Measurements from ENCODE around the gene DGKG. TPM values are rescaled to one million over a fixed set of nuclear protein-coding genes. Genes with fewer than 3 reads are reported as not detected.

The DGKG gene
- polyA plus RNA-seq, 4 donors = 0.19 to 4.0 (median 0.92) TPM

DNA sequence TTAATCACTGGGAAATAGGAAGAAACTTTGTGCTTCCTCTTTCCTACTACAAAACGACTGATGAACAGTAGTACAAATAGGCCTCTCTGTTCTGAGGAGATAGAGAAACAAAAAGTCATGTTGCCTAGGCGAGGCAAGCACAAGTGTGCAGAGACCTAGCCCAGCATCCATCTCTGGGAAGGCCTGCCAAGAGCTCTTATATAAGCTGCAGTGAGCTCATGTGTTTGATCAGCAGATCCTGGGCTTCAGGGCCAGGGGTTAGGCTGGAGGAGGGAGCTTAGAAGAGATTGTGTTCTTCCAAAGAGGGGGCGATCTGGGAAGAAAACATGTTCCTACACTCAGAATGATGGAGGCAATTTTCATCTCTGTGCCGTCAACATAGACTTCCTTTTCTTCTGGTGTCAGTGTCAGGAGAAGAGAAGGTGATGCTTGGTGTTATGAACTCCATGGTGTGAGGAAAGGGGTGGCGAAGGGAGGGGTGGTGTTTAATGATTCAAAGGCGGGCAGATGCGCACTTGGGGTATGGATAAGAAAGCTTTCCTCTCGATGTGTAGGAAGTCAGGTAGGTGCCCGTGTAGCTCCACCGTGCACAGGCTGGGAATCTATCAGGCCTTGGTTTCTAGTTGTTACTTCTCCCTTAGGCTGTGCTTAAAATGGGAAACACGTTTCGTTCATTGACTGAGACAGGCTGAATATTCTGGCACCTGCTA, 223.6 kb downstream of the DGKG start:
- Histone ChIP-seq H3K9me3 (ENCODE audit: control insufficient read depth in 2 of 2, insufficient read depth in 1 of 2, low read depth in 1 of 2, low read length in 1 of 2) (no peaks in the 10 kb centered on the region), H3K4me1 (ENCODE audit: control insufficient read depth in 3 of 3, insufficient read depth in 2 of 3, low read depth in 1 of 3, low read length in 2 of 3) (no peaks in the 10 kb centered on the region), H3K36me3 (ENCODE audit: control insufficient read depth in 3 of 3, insufficient read depth in 2 of 3, low read depth in 1 of 3, low read length in 3 of 3) (no peaks in the 10 kb centered on the region), H3K27ac (ENCODE audit: low read depth in 1 of 3, low read length in 2 of 3) (no peak overlapping the region), H3K27me3 (ENCODE audit: control insufficient read depth in 3 of 3, insufficient read depth in 3 of 3, low read length in 3 of 3) (peaks cover 0 to 2% (median 0%) of the 10 kb centered on the region in 3 donors), H3K4me3 (ENCODE audit: low read depth in 1 of 3, low read length in 3 of 3) (no peak overlapping the region)
- FAIRE-seq (no peak), DNase-seq (no peak)
- WGBS, 3 donors = 80 to 83% (median 83%) methylated on average over 12 of the region's 12 CpGs

DNA sequence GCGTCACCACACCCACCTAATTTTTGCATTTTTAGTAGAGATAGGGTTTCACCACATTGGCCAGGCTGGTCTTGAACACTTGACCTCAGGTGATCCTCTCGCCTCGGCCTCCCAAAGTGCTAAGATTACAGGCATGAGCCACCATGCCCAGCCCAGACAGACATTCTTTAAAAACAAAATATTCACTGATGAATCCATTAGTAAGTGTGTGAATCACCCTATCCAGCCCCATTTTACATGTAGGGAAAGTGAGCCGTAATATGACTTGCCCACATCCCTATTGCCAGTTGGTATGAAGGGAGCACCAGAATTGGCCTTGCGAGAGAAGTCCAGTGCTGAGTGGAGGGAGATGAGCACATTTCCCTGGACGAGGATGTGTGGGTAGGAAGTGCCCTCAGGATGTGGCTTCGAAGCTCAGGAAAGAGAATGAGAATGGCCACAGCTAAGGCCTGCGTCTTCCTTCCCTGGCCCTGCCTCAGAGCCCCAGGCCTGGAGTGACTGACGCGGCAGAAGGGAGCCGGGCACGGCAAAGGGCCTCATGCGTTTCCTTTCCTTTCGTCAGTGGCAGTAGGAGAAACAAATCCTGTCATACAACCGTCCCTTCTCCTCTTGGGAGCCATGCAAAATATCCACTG, 224.9 kb downstream of the DGKG start:
- Histone ChIP-seq H3K4me1 (ENCODE audit: control insufficient read depth in 3 of 3, insufficient read depth in 2 of 3, low read depth in 1 of 3, low read length in 2 of 3) (no peaks in the 10 kb centered on the region), H3K36me3 (ENCODE audit: control insufficient read depth in 3 of 3, insufficient read depth in 2 of 3, low read depth in 1 of 3, low read length in 3 of 3) (no peaks in the 10 kb centered on the region), H3K27me3 (ENCODE audit: control insufficient read depth in 3 of 3, insufficient read depth in 3 of 3, low read length in 3 of 3) (no peaks in the 10 kb centered on the region), H3K9me3 (ENCODE audit: control insufficient read depth in 2 of 2, insufficient read depth in 1 of 2, low read depth in 1 of 2, low read length in 1 of 2) (no peaks in the 10 kb centered on the region), H3K4me3 (ENCODE audit: low read depth in 1 of 3, low read length in 3 of 3) (no peak overlapping the region), H3K27ac (ENCODE audit: low read depth in 1 of 3, low read length in 2 of 3) (no peak overlapping the region)
- WGBS, 3 donors = 86 to 88% (median 87%) methylated on average over 15 of the region's 15 CpGs
- no peak for FAIRE-seq
- no peak for DNase-seq

GRCh38 chr3:186133980-186134379, 228.1 kb downstream of the DGKG start:
- Histone ChIP-seq H3K4me1 (ENCODE audit: control insufficient read depth in 3 of 3, insufficient read depth in 2 of 3, low read depth in 1 of 3, low read length in 2 of 3) (no peaks in the 10 kb centered on the region), H3K27me3 (ENCODE audit: control insufficient read depth in 3 of 3, insufficient read depth in 3 of 3, low read length in 3 of 3) (peaks cover 0 to 3% (median 0%) of the 10 kb centered on the region in 3 donors), H3K9me3 (ENCODE audit: control insufficient read depth in 2 of 2, insufficient read depth in 1 of 2, low read depth in 1 of 2, low read length in 1 of 2) (no peaks in the 10 kb centered on the region), H3K4me3 (ENCODE audit: low read depth in 1 of 3, low read length in 3 of 3) (no peak overlapping the region), H3K36me3 (ENCODE audit: control insufficient read depth in 3 of 3, insufficient read depth in 2 of 3, low read depth in 1 of 3, low read length in 3 of 3) (no peaks in the 10 kb centered on the region), H3K27ac (ENCODE audit: low read depth in 1 of 3, low read length in 2 of 3) (no peak overlapping the region)
- no peak for FAIRE-seq
- 81 to 89% (median 84%) methylated on average over 5 of the region's 5 CpGs for WGBS, 3 donors
- DNase-seq = no peak

DNA sequence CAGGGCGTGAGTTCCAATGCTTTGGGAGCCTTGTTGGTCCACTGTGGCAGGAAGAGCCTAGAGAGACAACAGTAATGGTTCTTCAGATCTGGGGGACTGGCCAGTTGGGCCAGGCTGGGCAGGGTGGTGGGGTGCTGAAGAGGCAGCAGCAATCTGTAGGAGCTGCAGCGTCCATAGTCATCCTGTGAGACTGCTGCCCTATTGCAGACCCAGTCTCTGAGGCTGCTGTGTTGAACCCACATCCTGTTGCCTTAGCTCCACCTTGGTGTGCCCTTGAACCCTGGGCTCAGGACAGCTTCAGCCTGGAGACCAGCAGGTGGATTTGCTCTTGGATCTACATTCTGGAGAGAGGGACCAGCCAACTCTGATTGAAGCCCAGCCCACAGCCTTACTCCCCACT, 229.5 kb downstream of the DGKG start:
- Histone ChIP-seq H3K36me3 (ENCODE audit: control insufficient read depth in 3 of 3, insufficient read depth in 2 of 3, low read depth in 1 of 3, low read length in 3 of 3) (no peaks in the 10 kb centered on the region), H3K4me3 (ENCODE audit: low read depth in 1 of 3, low read length in 3 of 3) (no peak overlapping the region), H3K9me3 (ENCODE audit: control insufficient read depth in 2 of 2, insufficient read depth in 1 of 2, low read depth in 1 of 2, low read length in 1 of 2) (no peaks in the 10 kb centered on the region), H3K27ac (ENCODE audit: low read depth in 1 of 3, low read length in 2 of 3) (no peak overlapping the region), H3K4me1 (ENCODE audit: control insufficient read depth in 3 of 3, insufficient read depth in 2 of 3, low read depth in 1 of 3, low read length in 2 of 3) (no peaks in the 10 kb centered on the region), H3K27me3 (ENCODE audit: control insufficient read depth in 3 of 3, insufficient read depth in 3 of 3, low read length in 3 of 3) (peaks cover 0 to 3% (median 0%) of the 10 kb centered on the region in 3 donors)
- no peak for DNase-seq
- FAIRE-seq = no peak
- 72 to 88% (median 80%) methylated on average over 2 of the region's 2 CpGs for WGBS, 3 donors

- peaks cover 0 to 3% (median 0%) of the 10 kb centered on the region in 3 donors for H3K27me3 ChIP-seq (ENCODE audit: control insufficient read depth in 3 of 3, insufficient read depth in 3 of 3, low read length in 3 of 3)
- no peak for DNase-seq
- 76 to 88% (median 80%) methylated on average over 4 of the region's 4 CpGs for WGBS, 3 donors
- no peaks in the 10 kb centered on the region for H3K36me3 ChIP-seq (ENCODE audit: control insufficient read depth in 3 of 3, insufficient read depth in 2 of 3, low read depth in 1 of 3, low read length in 3 of 3)
- no peak overlapping the region for H3K4me3 ChIP-seq (ENCODE audit: low read depth in 1 of 3, low read length in 3 of 3)
- H3K27ac ChIP-seq (ENCODE audit: low read depth in 1 of 3, low read length in 2 of 3) = no peak overlapping the region
- no peaks in the 10 kb centered on the region for H3K9me3 ChIP-seq (ENCODE audit: control insufficient read depth in 2 of 2, insufficient read depth in 1 of 2, low read depth in 1 of 2, low read length in 1 of 2)
- no peak for FAIRE-seq
- no peaks in the 10 kb centered on the region for H3K4me1 ChIP-seq (ENCODE audit: control insufficient read depth in 3 of 3, insufficient read depth in 2 of 3, low read depth in 1 of 3, low read length in 2 of 3)
Observed at GRCh38 chr3:186129206-186129605, 232.8 kb downstream of the DGKG start.

- Histone ChIP-seq H3K9me3 (ENCODE audit: control insufficient read depth in 2 of 2, insufficient read depth in 1 of 2, low read depth in 1 of 2, low read length in 1 of 2) (no peaks in the 10 kb centered on the region), H3K27ac (ENCODE audit: low read depth in 1 of 3, low read length in 2 of 3) (no peak overlapping the region), H3K27me3 (ENCODE audit: control insufficient read depth in 3 of 3, insufficient read depth in 3 of 3, low read length in 3 of 3) (peaks cover 0 to 3% (median 0%) of the 10 kb centered on the region in 3 donors), H3K36me3 (ENCODE audit: control insufficient read depth in 3 of 3, insufficient read depth in 2 of 3, low read depth in 1 of 3, low read length in 3 of 3) (no peaks in the 10 kb centered on the region), H3K4me1 (ENCODE audit: control insufficient read depth in 3 of 3, insufficient read depth in 2 of 3, low read depth in 1 of 3, low read length in 2 of 3) (no peaks in the 10 kb centered on the region), H3K4me3 (ENCODE audit: low read depth in 1 of 3, low read length in 3 of 3) (no peak overlapping the region)
- no peak for FAIRE-seq
- WGBS, 3 donors = 83 to 86% (median 85%) methylated on average over 8 of the region's 8 CpGs
- DNase-seq = no peak
Observed at GRCh38 chr3:186128158-186128557, 233.9 kb downstream of the DGKG start.

GRCh38 chr3:186127463-186127862, 234.6 kb downstream of the DGKG start:
- WGBS, 3 donors = 87 to 90% (median 88%) methylated on average over 7 of the region's 7 CpGs
- Histone ChIP-seq H3K36me3 (ENCODE audit: control insufficient read depth in 3 of 3, insufficient read depth in 2 of 3, low read depth in 1 of 3, low read length in 3 of 3) (no peaks in the 10 kb centered on the region), H3K27ac (ENCODE audit: low read depth in 1 of 3, low read length in 2 of 3) (no peak overlapping the region), H3K4me1 (ENCODE audit: control insufficient read depth in 3 of 3, insufficient read depth in 2 of 3, low read depth in 1 of 3, low read length in 2 of 3) (no peaks in the 10 kb centered on the region), H3K4me3 (ENCODE audit: low read depth in 1 of 3, low read length in 3 of 3) (no peak overlapping the region), H3K27me3 (ENCODE audit: control insufficient read depth in 3 of 3, insufficient read depth in 3 of 3, low read length in 3 of 3) (peaks cover 0 to 3% (median 0%) of the 10 kb centered on the region in 3 donors), H3K9me3 (ENCODE audit: control insufficient read depth in 2 of 2, insufficient read depth in 1 of 2, low read depth in 1 of 2, low read length in 1 of 2) (no peaks in the 10 kb centered on the region)
- FAIRE-seq = no peak
- DNase-seq = no peak

- Histone ChIP-seq H3K27me3 (ENCODE audit: control insufficient read depth in 3 of 3, insufficient read depth in 3 of 3, low read length in 3 of 3) (no peaks in the 10 kb centered on the region), H3K9me3 (ENCODE audit: control insufficient read depth in 2 of 2, insufficient read depth in 1 of 2, low read depth in 1 of 2, low read length in 1 of 2) (no peaks in the 10 kb centered on the region), H3K36me3 (ENCODE audit: control insufficient read depth in 3 of 3, insufficient read depth in 2 of 3, low read depth in 1 of 3, low read length in 3 of 3) (no peaks in the 10 kb centered on the region), H3K4me1 (ENCODE audit: control insufficient read depth in 3 of 3, insufficient read depth in 2 of 3, low read depth in 1 of 3, low read length in 2 of 3) (no peaks in the 10 kb centered on the region), H3K4me3 (ENCODE audit: low read depth in 1 of 3, low read length in 3 of 3) (no peak overlapping the region), H3K27ac (ENCODE audit: low read depth in 1 of 3, low read length in 2 of 3) (no peak overlapping the region)
- FAIRE-seq (no peak), DNase-seq (no peak)
- WGBS, 3 donors = 93 to 95% (median 94%) methylated on average over 2 of the region's 2 CpGs
Observed at GRCh38 chr3:186125118-186125517, 236.9 kb downstream of the DGKG start.
